ENCODE data around the gene FAF1.

Gene FAF1

GRCh38 chr1:50603274-50604271 is 356.5 kb downstream of the FAF1 start:
- ChIA-PET CTCF (interaction anchor here (0.6 to 3.0 kb wide), 8 partner anchors 9 to 70 kb away, joined by 3 to 12 read pairs (median 5); no protein-coding TSS in a partner anchor), POLR2A (no interaction called here)
- DNase-seq (ENCODE audit: extremely low spot score): no peak
- TF ChIP-seq CTCF (IDR thresholded peaks at IDR 0.05; ENCODE audit: control extremely low read depth, extremely low read depth, low read depth, missing control alignments): no peak

GRCh38 chr1:50599546-50599945 is 360.5 kb downstream of the FAF1 start:
- DNase-seq (ENCODE audit: extremely low spot score): no peak
- no peak for TF ChIP-seq CTCF (IDR thresholded peaks at IDR 0.05; ENCODE audit: control extremely low read depth, extremely low read depth, low read depth, missing control alignments)
- ChIA-PET CTCF (interaction anchor here (1.3 kb wide), 1 partner anchor 231 kb away, joined by 5 read pairs; no protein-coding TSS in a partner anchor), POLR2A (interaction anchor here (0.6 kb wide), 1 partner anchor 44 kb away, joined by 6 read pairs; no protein-coding TSS in a partner anchor)

GRCh38 chr1:50595874-50596273 is 364.2 kb downstream of the FAF1 start:
- CTCF ChIA-PET: interaction anchor here (0.7 to 1.6 kb wide), 2 partner anchors 9 to 26 kb away, joined by 3 to 5 read pairs; no protein-coding TSS in a partner anchor
- TF ChIP-seq CTCF (IDR thresholded peaks at IDR 0.05; ENCODE audit: control extremely low read depth, extremely low read depth, low read depth, missing control alignments): no peak
- POLR2A ChIA-PET: no interaction called here
- no peak for DNase-seq (ENCODE audit: extremely low spot score)

- TF ChIP-seq CTCF (IDR thresholded peaks at IDR 0.05; ENCODE audit: control extremely low read depth, extremely low read depth, low read depth, missing control alignments): no peak
- CTCF ChIA-PET: no interaction called here
- POLR2A ChIA-PET: no interaction called here
- DNase-seq (ENCODE audit: extremely low spot score): no peak
These were observed 366.6 kb downstream of the FAF1 start for GRCh38 chr1:50593515-50593914.

- no peak for TF ChIP-seq CTCF (IDR thresholded peaks at IDR 0.05; ENCODE audit: control extremely low read depth, extremely low read depth, low read depth, missing control alignments)
- no peak for DNase-seq (ENCODE audit: extremely low spot score)
- ChIA-PET POLR2A (no interaction called here), CTCF (no interaction called here)
These were observed 368.5 kb downstream of the FAF1 start for GRCh38 chr1:50591598-50591997.

GRCh38 chr1:50582346-50582745 is 377.7 kb downstream of the FAF1 start:
- CTCF ChIA-PET: no interaction called here
- POLR2A ChIA-PET: no interaction called here
- no peak for TF ChIP-seq CTCF (IDR thresholded peaks at IDR 0.05; ENCODE audit: control extremely low read depth, extremely low read depth, low read depth, missing control alignments)
- DNase-seq (ENCODE audit: extremely low spot score): no peak

Data from GM10248 (cell line).